GM06990 (cell line): ENCODE measurements around the gene ENTPD8.

Experiments
- DNase-seq: peaks from one replicate; pipeline ENCODE4 v3.0.0-alpha.2; 2011; ENCODE audit not compliant: insufficient read length; ENCODE audit errors: extremely low read depth
- H3K27me3 ChIP-seq: replicated peaks from 2 replicates; pipeline ENCODE4 v1.6.0; 2011; ENCODE audit warnings: low read length; ENCODE audit not compliant: control insufficient read depth, insufficient read depth
- H3K36me3 ChIP-seq: 2 replicates; pipeline ENCODE4 v1.5.1; 2011; ENCODE audit warnings: low read length; ENCODE audit not compliant: control insufficient read depth, insufficient read depth
- H3K4me3 ChIP-seq: replicated peaks from 2 replicates; pipeline ENCODE4 v1.5.1; 2011; ENCODE audit warnings: low read depth, mild to moderate bottlenecking, control low read depth, low read length
- CTCF ChIP-seq: IDR thresholded peaks from 2 replicates; pipeline ENCODE4 v1.5.1; 2011; ENCODE audit warnings: low read length, control low read depth, mild to moderate bottlenecking, inconsistent platforms; ENCODE audit not compliant: insufficient read depth, poor library complexity, severe bottlenecking

Gene ENTPD8

GRCh38 chr9:137397675-137398423 is 43.3 kb downstream of the ENTPD8 start:
- H3K27me3 ChIP-seq = no peaks in the 10 kb centered on the region
- no peak overlapping the region for H3K4me3 ChIP-seq
- TF ChIP-seq CTCF = no peak
- no peaks in the 10 kb centered on the region for H3K36me3 ChIP-seq
- no peak for DNase-seq

GRCh38 chr9:137396634-137397367 is 44.4 kb downstream of the ENTPD8 start:
- TF ChIP-seq CTCF = no peak
- no peak for DNase-seq
- Histone ChIP-seq H3K4me3 (no peak overlapping the region), H3K27me3 (no peaks in the 10 kb centered on the region), H3K36me3 (no peaks in the 10 kb centered on the region; the same call in 1 of the 2 replicates)

- no peak for DNase-seq
- Histone ChIP-seq H3K27me3 (no peaks in the 10 kb centered on the region), H3K4me3 (no peak overlapping the region), H3K36me3 (no peaks in the 10 kb centered on the region; the same call in 1 of the 2 replicates)
- no peak for TF ChIP-seq CTCF
These were observed 44.9 kb downstream of the ENTPD8 start for GRCh38 chr9:137396227-137396626.

- Histone ChIP-seq H3K27me3 (no peaks in the 10 kb centered on the region), H3K4me3 (no peak overlapping the region), H3K36me3 (no peaks in the 10 kb centered on the region; the same call in 1 of the 2 replicates)
- no peak for TF ChIP-seq CTCF
- DNase-seq = no peak
These were observed 45.5 kb downstream of the ENTPD8 start for GRCh38 chr9:137395666-137396010.

GRCh38 chr9:137394866-137395665 is 46.1 kb downstream of the ENTPD8 start:
- TF ChIP-seq CTCF = no peak
- no peaks in the 10 kb centered on the region for H3K27me3 ChIP-seq
- H3K4me3 ChIP-seq = no peak overlapping the region
- no peaks in the 10 kb centered on the region; the same call in 1 of the 2 replicates for H3K36me3 ChIP-seq
- DNase-seq = no peak
